Hepatocyte (in vitro differentiated cells): ENCODE measurements around the gene GTF3C2. TPM values are rescaled to one million over a fixed set of nuclear protein-coding genes. Genes with fewer than 3 reads are reported as not detected.

Experiments
- DNase-seq: peaks from one replicate; pipeline ENCODE4 v3.0.0-alpha.2; 2016; ENCODE audit warnings: low spot score
- H2AFZ ChIP-seq: fragments of 200-600 bp; sonication (generic); 2 replicates; pipeline ENCODE4 v1.6.0; 2016; ENCODE audit warnings: antibody characterized with exemption, mild to moderate bottlenecking
- H3K27ac ChIP-seq: fragments of 200-600 bp; sonication (generic); 2 replicates; pipeline ENCODE4 v1.5.1; 2016; ENCODE audit warnings: mild to moderate bottlenecking
- H3K27me3 ChIP-seq: fragments of 200-600 bp; sonication (generic); 2 replicates; pipeline ENCODE4 v1.6.1; 2016
- H3K36me3 ChIP-seq: fragments of 200-600 bp; sonication (generic); replicated peaks from 2 replicates; pipeline ENCODE4 v1.5.1; 2016; ENCODE audit warnings: low read depth; ENCODE audit not compliant: insufficient read depth
- H3K4me1 ChIP-seq: fragments of 200-600 bp; sonication (generic); 2 replicates; pipeline ENCODE4 v1.5.1; 2016; ENCODE audit warnings: mild to moderate bottlenecking, moderate library complexity; ENCODE audit not compliant: insufficient read depth
- H3K4me2 ChIP-seq: fragments of 200-600 bp; sonication (generic); 2 replicates; pipeline ENCODE4 v1.6.0; 2016
- H3K4me3 ChIP-seq: fragments of 200-600 bp; sonication (generic); 2 replicates; pipeline ENCODE4 v1.5.1; 2016; ENCODE audit warnings: mild to moderate bottlenecking
- H3K79me2 ChIP-seq: fragments of 200-600 bp; sonication (generic); 2 replicates; pipeline ENCODE4 v1.6.0; 2017; ENCODE audit warnings: mild to moderate bottlenecking
- H3K9me2 ChIP-seq: fragments of 200-600 bp; sonication (generic); replicated peaks from 2 replicates; pipeline ENCODE4 v1.6.0; 2017; ENCODE audit warnings: mild to moderate bottlenecking; ENCODE audit not compliant: insufficient read depth
- H3K9me3 ChIP-seq: fragments of 200-600 bp; sonication (generic); 2 replicates; pipeline ENCODE4 v1.5.1; 2016; ENCODE audit warnings: low read depth, mild to moderate bottlenecking
- H4K20me1 ChIP-seq: fragments of 200-600 bp; sonication (generic); 2 replicates; pipeline ENCODE4 v1.6.0; 2016; ENCODE audit warnings: mild to moderate bottlenecking; ENCODE audit not compliant: insufficient read depth, poor library complexity, severe bottlenecking
- EZH2 ChIP-seq: fragments of 200-600 bp; sonication (generic); IDR thresholded peaks from 2 replicates; pipeline ENCODE4 v1.6.1; 2016; ENCODE audit warnings: antibody characterized with exemption, mild to moderate bottlenecking, borderline replicate concordance
- EZH2phosphoT487 ChIP-seq: fragments of 200-600 bp; sonication (generic); IDR thresholded peaks from one replicate; pipeline ENCODE4 v1.6.1; 2018; ENCODE audit warnings: antibody characterized with exemption, mild to moderate bottlenecking, low read depth, moderate library complexity; ENCODE audit not compliant: unreplicated experiment, severe bottlenecking
- WGBS: methylation state at CpG from one replicate; pipeline ENCODE4 v1.1.6; 2016; ENCODE audit warnings: low lambda C conversion rate; ENCODE audit errors: missing lambda C conversion rate; 5-methylcytosine and 5-hydroxymethylcytosine counted together
- polyA plus RNA-seq: library from polyadenylated mRNA; unstranded; fragments of >200 nt; fragmentation: Nextera tagmentation; extraction: Ambion mirVana; gene quantifications from 2 replicates; pipeline ENCODE4 v1.2.1, GENCODE V29; 2016
- total RNA-seq: library from RNA; depleted of rRNA; stranded (reverse); fragments of >200 nt; gene quantifications from 2 replicates; pipeline ENCODE4 v1.2.3, GENCODE V29; 2014
- TF ChIP-seq, protein P1 (sequence below): fragments of 200-600 bp; sonication (generic); IDR thresholded peaks from 2 replicates; pipeline ENCODE4 v1.5.1; 2016; ENCODE audit warnings: antibody characterized with exemption, mild to moderate bottlenecking; ENCODE audit not compliant: poor library complexity

GTF3C2 gene
- total and polyA plus RNA-seq, 2 experiments from 2014 or later, result 46.8 to 51.3 TPM

DNA sequence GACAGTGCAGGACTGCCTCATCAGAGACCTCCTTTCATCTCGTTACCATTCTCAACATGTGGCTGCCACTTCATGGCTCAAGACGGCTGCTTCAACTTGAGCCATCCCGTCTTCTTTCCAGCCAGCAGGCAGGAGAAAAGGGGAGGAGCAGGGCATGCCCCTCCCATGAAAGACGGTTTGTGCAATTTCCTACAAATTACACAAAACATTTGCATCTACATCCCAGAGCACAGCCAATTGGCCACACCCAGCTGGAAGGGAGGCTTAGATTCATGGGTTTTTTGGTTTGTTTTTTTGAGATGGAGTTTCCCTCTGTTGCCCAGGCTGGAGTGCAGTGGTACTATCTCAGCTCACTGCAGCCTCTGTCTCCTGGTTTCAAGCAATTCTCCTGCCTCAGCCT lies 60.1 kb downstream of the GTF3C2 start:
- Histone ChIP-seq H2AFZ (no peak overlapping the region), H3K9me3 (no peaks in the 10 kb centered on the region), H3K4me1 (peaks cover 4% of the 10 kb centered on the region), H3K27me3 (peaks cover 7% of the 10 kb centered on the region), H3K9me2 (no peaks in the 10 kb centered on the region), H3K79me2 (no peaks in the 10 kb centered on the region), H3K4me3 (no peak overlapping the region), H4K20me1 (no peaks in the 10 kb centered on the region), H3K4me2 (no peak overlapping the region), H3K36me3 (no peaks in the 10 kb centered on the region), H3K27ac (no peak overlapping the region)
- DNase-seq, result no peak
- TF ChIP-seq EZH2phosphoT487 (no peak), EZH2 (no peak)
- TF ChIP-seq, protein P1, sequence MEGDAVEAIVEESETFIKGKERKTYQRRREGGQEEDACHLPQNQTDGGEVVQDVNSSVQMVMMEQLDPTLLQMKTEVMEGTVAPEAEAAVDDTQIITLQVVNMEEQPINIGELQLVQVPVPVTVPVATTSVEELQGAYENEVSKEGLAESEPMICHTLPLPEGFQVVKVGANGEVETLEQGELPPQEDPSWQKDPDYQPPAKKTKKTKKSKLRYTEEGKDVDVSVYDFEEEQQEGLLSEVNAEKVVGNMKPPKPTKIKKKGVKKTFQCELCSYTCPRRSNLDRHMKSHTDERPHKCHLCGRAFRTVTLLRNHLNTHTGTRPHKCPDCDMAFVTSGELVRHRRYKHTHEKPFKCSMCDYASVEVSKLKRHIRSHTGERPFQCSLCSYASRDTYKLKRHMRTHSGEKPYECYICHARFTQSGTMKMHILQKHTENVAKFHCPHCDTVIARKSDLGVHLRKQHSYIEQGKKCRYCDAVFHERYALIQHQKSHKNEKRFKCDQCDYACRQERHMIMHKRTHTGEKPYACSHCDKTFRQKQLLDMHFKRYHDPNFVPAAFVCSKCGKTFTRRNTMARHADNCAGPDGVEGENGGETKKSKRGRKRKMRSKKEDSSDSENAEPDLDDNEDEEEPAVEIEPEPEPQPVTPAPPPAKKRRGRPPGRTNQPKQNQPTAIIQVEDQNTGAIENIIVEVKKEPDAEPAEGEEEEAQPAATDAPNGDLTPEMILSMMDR, result no peak
- WGBS, result 76% methylated on average over 4 of the region's 4 CpGs

DNA sequence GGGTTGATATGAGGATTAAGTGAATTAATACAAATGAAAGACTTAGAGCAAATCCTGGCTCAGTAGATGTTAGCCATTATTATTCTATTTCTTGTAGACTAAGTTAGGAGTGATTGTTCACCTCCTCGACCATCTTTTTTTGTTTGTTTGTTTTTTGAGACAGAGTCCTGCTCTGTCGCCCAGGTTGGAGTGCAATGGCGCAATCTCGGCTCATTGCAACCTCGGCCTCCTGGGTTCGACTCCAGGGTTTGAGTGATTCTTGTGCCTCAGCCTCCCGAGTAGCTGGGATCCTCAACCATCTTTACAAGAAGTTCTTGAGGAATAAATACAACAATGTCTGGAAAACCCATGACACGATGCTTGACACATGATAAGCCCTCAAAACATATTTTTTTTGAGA lies 61.6 kb downstream of the GTF3C2 start:
- Histone ChIP-seq H3K79me2 (no peaks in the 10 kb centered on the region), H3K36me3 (no peaks in the 10 kb centered on the region), H3K4me2 (no peak overlapping the region), H3K9me3 (no peaks in the 10 kb centered on the region), H4K20me1 (no peaks in the 10 kb centered on the region), H3K27me3 (peaks cover 12% of the 10 kb centered on the region), H3K4me1 (peaks cover 4% of the 10 kb centered on the region), H3K9me2 (no peaks in the 10 kb centered on the region), H3K4me3 (no peak overlapping the region), H3K27ac (no peak overlapping the region), H2AFZ (no peak overlapping the region)
- no peak for DNase-seq
- WGBS, result 91% methylated on average over 8 of the region's 8 CpGs
- no peak for TF ChIP-seq EZH2phosphoT487
- TF ChIP-seq, protein P1, result no peak
- no peak for TF ChIP-seq EZH2

DNA sequence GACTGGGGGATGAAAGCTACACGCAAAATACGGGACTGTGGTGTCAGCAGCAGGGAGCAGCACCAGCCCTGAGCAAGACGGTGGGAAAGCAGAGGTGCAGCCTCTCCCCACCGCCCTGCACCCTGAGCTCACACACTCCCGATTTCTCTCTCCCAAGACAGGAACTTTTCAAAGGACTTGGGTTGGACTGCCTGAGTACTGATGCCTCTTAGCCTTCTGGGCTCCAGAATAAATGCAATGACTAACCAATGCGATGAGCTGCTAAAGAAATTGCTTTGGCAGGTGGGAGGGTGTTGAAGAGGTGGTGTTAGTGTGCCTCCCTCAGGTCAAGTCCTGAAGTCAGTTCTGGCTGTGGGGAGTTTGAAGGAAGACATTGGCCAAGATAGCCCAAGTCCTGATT lies 64.7 kb downstream of the GTF3C2 start:
- H3K4me3 ChIP-seq, result no peak overlapping the region
- H4K20me1 ChIP-seq, result no peaks in the 10 kb centered on the region
- no peak overlapping the region for H3K4me2 ChIP-seq
- H2AFZ ChIP-seq, result no peak overlapping the region
- H3K79me2 ChIP-seq, result no peaks in the 10 kb centered on the region
- H3K36me3 ChIP-seq, result no peaks in the 10 kb centered on the region
- no peaks in the 10 kb centered on the region for H3K9me3 ChIP-seq
- no peak for DNase-seq
- peaks cover 12% of the 10 kb centered on the region for H3K27me3 ChIP-seq
- peaks cover 4% of the 10 kb centered on the region for H3K4me1 ChIP-seq
- no peak for TF ChIP-seq EZH2phosphoT487
- TF ChIP-seq, protein P1, result peak; percentile 11
- no peak overlapping the region for H3K27ac ChIP-seq
- 13% methylated on average over 6 of the region's 6 CpGs for WGBS
- H3K9me2 ChIP-seq, result no peaks in the 10 kb centered on the region

DNA sequence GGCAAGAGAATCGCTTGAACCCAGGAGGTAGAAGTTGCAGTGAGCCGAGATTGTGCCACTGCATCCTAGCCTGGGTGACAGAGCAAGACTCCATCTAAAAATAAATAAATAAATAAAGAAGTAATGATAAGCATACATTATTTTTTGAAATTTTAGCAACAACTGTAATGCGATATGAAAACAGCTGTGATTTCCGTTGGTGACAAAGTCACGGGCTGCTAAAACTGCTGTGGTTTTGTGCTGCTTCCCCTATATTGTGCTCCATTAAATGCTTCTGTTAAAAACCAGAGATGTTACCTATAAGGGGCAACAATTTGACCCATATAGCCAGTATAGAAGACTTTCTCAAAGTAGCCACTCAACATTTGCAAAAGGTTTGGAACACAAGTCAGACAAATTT lies 66.0 kb downstream of the GTF3C2 start:
- no peak for DNase-seq
- peaks cover 12% of the 10 kb centered on the region for H3K27me3 ChIP-seq
- no peaks in the 10 kb centered on the region for H3K36me3 ChIP-seq
- no peaks in the 10 kb centered on the region for H4K20me1 ChIP-seq
- H3K9me3 ChIP-seq, result no peaks in the 10 kb centered on the region
- H3K4me3 ChIP-seq, result no peak overlapping the region
- H3K27ac ChIP-seq, result no peak overlapping the region
- H3K4me2 ChIP-seq, result no peak overlapping the region
- H3K79me2 ChIP-seq, result no peaks in the 10 kb centered on the region
- peaks cover 4% of the 10 kb centered on the region for H3K4me1 ChIP-seq
- no peak overlapping the region for H2AFZ ChIP-seq
- WGBS, result 96% methylated on average over 5 of the region's 5 CpGs
- no peaks in the 10 kb centered on the region for H3K9me2 ChIP-seq
- TF ChIP-seq EZH2 (no peak), EZH2phosphoT487 (no peak)
- TF ChIP-seq, protein P1, result no peak
